HFFc6 (cell line): ENCODE data around the gene ADGRD2. TPM values are rescaled to one million over a fixed set of nuclear protein-coding genes. Genes with fewer than 3 reads are reported as not detected.

ENCODE experiments used
- DNase-seq: peaks from one replicate; pipeline ENCODE4 v3.0.0-alpha.2; 2018
- H3K27ac Mint-ChIP-seq: 2 replicates; pipeline ENCODE4 v1.8.0; 2020; ENCODE audit warnings: mild to moderate bottlenecking, mixed read lengths
- H3K27me3 Mint-ChIP-seq: 2 replicates; pipeline ENCODE4 v1.8.0; 2021; ENCODE audit warnings: mild to moderate bottlenecking, moderate library complexity, mixed read lengths; ENCODE audit not compliant: insufficient read depth
- H3K36me3 Mint-ChIP-seq: 2 replicates; pipeline ENCODE4 v1.8.0; 2021; ENCODE audit warnings: low read depth, mixed read lengths
- H3K4me1 Mint-ChIP-seq: 2 replicates; pipeline ENCODE4 v1.8.0; 2020; ENCODE audit warnings: low read depth, mixed read lengths
- H3K4me3 Mint-ChIP-seq: 2 replicates; pipeline ENCODE4 v1.8.0; 2020; ENCODE audit warnings: mild to moderate bottlenecking, moderate library complexity, mixed read lengths
- H3K9me3 Mint-ChIP-seq: 2 replicates; pipeline ENCODE4 v1.8.0; 2020; ENCODE audit warnings: mild to moderate bottlenecking, mixed read lengths
- CTCF ChIP-seq: fragments of 200-600 bp; sonication (generic); IDR thresholded peaks from 2 replicates; pipeline ENCODE4 v1.5.0; 2021; ENCODE audit warnings: antibody characterized with exemption, mild to moderate bottlenecking
- total RNA-seq, 6 experiments: library from RNA; stranded (reverse); fragmentation: NEBNext Ultra II Directional; extraction: Animal tissue kit (Norgen Biotek cat#: 25700); gene quantifications; 2 replicates in 1 of 6; 3 replicates in 5 of 6; pipeline ENCODE4 v1.2.3, GENCODE V29; 2021

The ADGRD2 gene
- total RNA-seq, 6 experiments from 2014 or later, result not detected

GRCh38 chr9:124454296-124454695 lies 4.0 kb downstream of the ADGRD2 start:
- H3K36me3 Mint-ChIP-seq, result no peaks in the 10 kb centered on the region
- H3K27me3 Mint-ChIP-seq, result peaks cover 18% of the 10 kb centered on the region
- DNase-seq, result no peak
- no peaks in the 10 kb centered on the region for H3K4me1 Mint-ChIP-seq
- no peak for TF ChIP-seq CTCF
- H3K27ac Mint-ChIP-seq, result no peak overlapping the region
- H3K4me3 Mint-ChIP-seq, result no peak overlapping the region
- no peaks in the 10 kb centered on the region for H3K9me3 Mint-ChIP-seq

GRCh38 chr9:124454791-124455443 lies 4.7 kb downstream of the ADGRD2 start:
- no peaks in the 10 kb centered on the region for H3K4me1 Mint-ChIP-seq
- peaks cover 18% of the 10 kb centered on the region for H3K27me3 Mint-ChIP-seq
- H3K4me3 Mint-ChIP-seq, result no peak overlapping the region
- DNase-seq, result no peak
- H3K27ac Mint-ChIP-seq, result no peak overlapping the region
- TF ChIP-seq CTCF, result no peak
- H3K36me3 Mint-ChIP-seq, result no peaks in the 10 kb centered on the region
- no peaks in the 10 kb centered on the region for H3K9me3 Mint-ChIP-seq

GRCh38 chr9:124455820-124456219 lies 5.6 kb downstream of the ADGRD2 start:
- Mint-ChIP-seq H3K27me3 (peaks cover 18% of the 10 kb centered on the region), H3K4me3 (no peak overlapping the region), H3K9me3 (no peaks in the 10 kb centered on the region), H3K4me1 (no peaks in the 10 kb centered on the region), H3K36me3 (peaks cover 4% of the 10 kb centered on the region; the same call in 1 of the 2 replicates), H3K27ac (no peak overlapping the region)
- no peak for TF ChIP-seq CTCF
- no peak for DNase-seq

GRCh38 chr9:124456341-124457078 lies 6.3 kb downstream of the ADGRD2 start:
- no peak for DNase-seq
- Mint-ChIP-seq H3K27ac (no peak overlapping the region), H3K4me3 (no peak overlapping the region), H3K4me1 (no peaks in the 10 kb centered on the region), H3K36me3 (peaks cover 4% of the 10 kb centered on the region; the same call in 1 of the 2 replicates), H3K9me3 (no peaks in the 10 kb centered on the region), H3K27me3 (peaks cover 15% of the 10 kb centered on the region)
- TF ChIP-seq CTCF, result no peak

- DNase-seq, result no peak
- Mint-ChIP-seq H3K9me3 (no peaks in the 10 kb centered on the region), H3K27me3 (peaks cover 21% of the 10 kb centered on the region), H3K36me3 (peaks cover 4% of the 10 kb centered on the region; the same call in 1 of the 2 replicates), H3K4me1 (no peaks in the 10 kb centered on the region), H3K27ac (no peak overlapping the region), H3K4me3 (no peak overlapping the region)
- no peak for TF ChIP-seq CTCF
Observed at GRCh38 chr9:124457079-124457886, 7.0 kb downstream of the ADGRD2 start.
